Gastroesophageal sphincter (tissue), 3 donors: ENCODE results near the gene GALNT18.

Source experiments
- CTCF ChIP-seq, 4 experiments: fragments of 200-600 bp in 2 of 4; fragments of 450-650 bp in 2 of 4; sonication (generic) in 1 of 4; IDR thresholded peaks; one replicate each; pipeline ENCODE4 v1.5.1; 2017 to 2019; ENCODE audit warnings: antibody characterized with exemption in 4 of 4, mild to moderate bottlenecking in 2 of 4, moderate library complexity in 2 of 4
- EP300 ChIP-seq: sonication (generic); formaldehyde crosslinking; IDR thresholded peaks from one replicate; pipeline ENCODE4 v1.6.1; 2017; ENCODE audit warnings: antibody characterized with exemption, mild to moderate bottlenecking
- POLR2A ChIP-seq, 2 donors: fragments of 450-650 bp; IDR thresholded peaks; one replicate each; pipeline ENCODE4 v1.6.1; 2017; ENCODE audit warnings: antibody characterized with exemption in 2 of 2, mild to moderate bottlenecking in 2 of 2, moderate library complexity in 1 of 2
- POLR2AphosphoS5 ChIP-seq: sonication (generic); formaldehyde crosslinking; IDR thresholded peaks from one replicate; pipeline ENCODE4 v1.6.1; 2017; ENCODE audit warnings: antibody characterized with exemption

- TF ChIP-seq CTCF (IDR thresholded peaks at IDR 0.05), result no peak
- TF ChIP-seq POLR2AphosphoS5, result no peak
- TF ChIP-seq EP300, result no peak
- no peak for TF ChIP-seq POLR2A (IDR thresholded peaks at IDR 0.05)
Observed at GRCh38 chr11:11579012-11579988, 42.5 kb downstream of the GALNT18 start.
